HuH-7.5 (cell line): ENCODE measurements around the gene ITGB4.
"Not testable (repeated sequence)": the region's sequence is repeated elsewhere in the genome, so short reads cannot be mapped to it uniquely, and the experiment has no call there.

Experiments
- DNase-seq: peaks from one replicate; pipeline ENCODE4 v3.0.0; 2011; ENCODE audit warnings: low spot score

Gene ITGB4

DNA sequence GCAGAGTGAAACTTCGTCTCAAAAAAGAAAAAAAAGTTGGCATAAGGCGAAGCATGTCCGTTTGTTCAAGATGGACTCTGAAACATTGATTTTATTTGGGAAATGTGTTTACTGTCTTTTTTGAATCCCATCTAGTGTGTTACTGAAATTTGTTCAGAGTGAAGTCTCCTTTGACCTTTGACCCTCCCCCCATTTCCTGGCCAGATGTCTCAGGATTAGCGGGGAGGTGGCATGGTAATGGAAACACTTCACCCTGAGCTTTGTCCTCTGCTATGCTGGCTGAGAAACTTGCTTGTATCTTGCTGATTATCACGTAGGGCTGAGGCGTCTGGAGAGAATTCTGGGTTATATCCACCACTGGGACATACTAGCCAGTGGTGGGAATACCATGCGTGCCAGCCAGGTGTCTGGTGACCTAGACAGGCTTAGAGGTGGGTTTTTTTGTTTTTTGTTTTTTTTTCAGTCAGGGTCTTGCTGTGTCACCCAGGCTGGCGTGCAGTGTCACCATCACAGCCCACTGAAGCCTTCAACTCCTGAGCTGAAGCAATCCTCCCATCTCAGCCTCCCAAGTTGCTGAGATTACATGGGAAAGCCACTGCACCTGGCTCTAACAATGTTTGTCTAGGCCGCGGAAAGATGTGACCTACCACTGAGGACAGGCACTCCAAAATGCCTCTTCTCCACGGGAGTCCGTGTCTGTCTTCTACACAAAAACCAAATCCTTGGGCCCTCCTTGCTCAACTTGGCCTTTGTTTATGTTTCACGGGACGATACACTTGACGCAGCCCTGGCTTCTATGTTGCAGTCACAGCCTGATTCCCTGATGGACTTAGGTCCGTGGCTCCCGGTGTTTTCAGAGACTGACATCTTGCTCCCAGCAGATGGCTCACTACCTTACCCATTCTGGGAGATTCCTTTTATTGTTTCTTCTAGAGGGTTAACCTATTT lies 50.3 kb downstream of the ITGB4 start:
- no peak for DNase-seq

DNA sequence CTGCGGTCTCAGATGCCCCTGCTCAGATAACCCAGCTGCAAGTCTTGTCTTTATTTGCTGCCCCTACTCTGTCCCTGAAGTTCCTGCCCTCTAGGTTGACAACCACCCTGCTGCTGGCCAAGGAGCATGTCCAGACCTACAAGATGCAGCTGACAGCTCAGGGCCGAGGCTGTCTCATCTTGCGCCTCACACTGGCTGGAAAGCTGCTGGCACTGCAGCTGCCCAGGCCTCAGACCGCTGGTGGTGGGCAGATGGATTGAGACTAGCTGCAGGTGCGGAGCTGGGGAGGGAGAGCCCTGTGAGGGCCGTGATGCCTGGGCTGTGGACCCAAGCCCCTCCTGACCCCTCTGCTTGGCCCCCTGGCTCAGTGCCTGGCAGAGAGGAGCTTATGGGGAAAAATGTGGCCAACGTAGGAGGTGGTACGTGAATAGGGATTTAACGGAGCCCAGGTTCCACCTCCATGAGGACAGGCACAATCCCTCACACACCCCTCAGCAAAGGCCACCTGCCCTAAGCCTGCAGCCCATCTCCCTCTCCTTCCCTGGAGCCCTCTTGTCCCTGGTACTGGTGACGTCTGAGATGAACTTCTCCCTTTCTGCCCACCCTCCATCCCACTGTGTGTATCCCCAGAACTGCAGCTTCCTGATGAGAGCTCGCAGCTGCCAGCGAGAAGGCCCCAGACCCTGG lies 52.0 kb downstream of the ITGB4 start:
- no peak for DNase-seq

DNA sequence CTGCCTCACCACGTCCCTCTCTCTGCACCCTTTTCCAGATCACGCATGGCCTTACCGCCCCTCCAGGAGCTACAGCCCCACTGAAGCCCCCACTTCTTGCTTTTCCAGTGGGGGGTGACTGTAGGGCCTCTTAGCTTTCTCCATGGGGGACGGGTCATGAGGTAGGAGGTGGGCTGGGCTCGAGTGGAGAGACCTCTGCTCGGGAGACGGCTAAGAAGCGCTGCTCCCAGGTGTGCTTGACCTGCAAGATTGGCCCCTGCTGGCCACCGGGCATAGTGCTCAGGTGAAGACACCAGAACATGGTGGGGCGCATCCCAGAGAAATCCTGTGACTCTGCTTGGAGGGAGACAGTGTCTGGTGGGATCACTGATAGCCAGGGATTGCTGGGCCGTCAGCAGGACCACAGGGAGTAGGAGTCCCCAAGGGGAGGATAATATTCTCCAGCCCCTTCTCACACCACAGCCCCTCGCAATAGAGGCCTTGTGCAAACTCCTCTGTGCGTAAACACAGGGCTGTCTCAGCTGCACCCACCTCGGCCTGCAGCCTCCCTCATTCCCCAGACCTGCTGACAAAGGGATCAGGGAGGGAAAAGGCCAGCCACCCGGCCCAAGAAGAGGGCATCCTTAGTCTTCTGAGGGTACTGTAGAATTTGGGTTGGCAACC lies 52.7 kb downstream of the ITGB4 start:
- DNase-seq, result no peak

DNA sequence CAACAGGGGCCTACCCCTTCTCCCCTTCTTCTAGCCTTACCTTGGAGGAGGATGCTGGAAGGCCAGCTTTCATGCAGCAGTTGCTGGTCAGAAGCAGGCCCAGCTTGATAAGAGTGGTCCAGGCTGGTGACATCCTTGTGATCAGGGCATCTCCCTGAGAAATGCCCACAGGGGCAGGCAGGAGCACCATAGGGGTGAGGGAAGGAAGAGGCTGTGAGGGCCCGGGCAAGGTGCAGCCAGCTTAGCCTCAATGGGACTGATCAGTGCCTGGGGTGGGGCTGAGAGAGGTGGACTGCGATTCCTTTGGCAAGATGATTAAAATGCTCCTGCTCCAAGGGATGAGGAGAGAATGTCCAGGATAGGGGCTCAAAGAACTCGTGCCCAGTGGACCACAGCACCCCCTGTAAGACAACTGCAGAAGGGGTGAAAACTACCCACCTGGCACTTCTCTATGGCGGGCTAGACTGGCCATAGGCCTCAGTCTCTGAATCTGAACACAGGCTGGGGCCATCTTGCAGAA lies 53.3 kb downstream of the ITGB4 start:
- no peak for DNase-seq

DNA sequence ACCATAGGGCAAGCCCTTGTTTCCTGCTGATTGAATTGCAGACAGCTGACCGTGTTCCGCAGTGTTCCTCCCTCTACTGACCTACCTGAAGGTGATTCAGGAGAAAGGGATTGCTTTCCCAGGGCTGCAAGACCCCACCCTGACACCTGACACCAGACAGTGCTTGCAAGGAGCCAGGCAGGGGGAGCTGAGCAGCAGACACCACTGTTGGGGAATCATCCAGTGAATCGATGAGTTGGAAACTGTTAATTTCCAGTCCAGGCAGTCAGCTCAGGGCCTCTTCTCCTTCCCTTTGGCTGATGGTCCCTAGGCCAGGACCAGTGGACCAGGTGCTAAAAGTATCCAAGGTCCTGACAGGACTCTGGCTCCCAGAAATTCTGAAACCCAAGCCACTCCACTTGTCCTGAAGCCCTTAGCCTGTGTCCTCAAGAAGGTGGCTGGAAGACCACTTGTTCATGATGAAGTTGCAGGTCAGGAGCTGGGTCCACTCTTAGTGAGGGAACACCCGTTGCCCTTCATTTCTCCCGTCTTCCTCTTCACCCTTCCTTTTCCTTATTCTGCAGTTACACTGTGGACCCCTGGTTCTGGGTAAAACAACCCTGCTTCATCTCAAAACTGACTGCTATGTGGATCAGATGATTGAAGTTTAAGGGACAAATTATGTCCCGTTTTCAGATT lies 53.9 kb downstream of the ITGB4 start:
- no peak for DNase-seq

DNA sequence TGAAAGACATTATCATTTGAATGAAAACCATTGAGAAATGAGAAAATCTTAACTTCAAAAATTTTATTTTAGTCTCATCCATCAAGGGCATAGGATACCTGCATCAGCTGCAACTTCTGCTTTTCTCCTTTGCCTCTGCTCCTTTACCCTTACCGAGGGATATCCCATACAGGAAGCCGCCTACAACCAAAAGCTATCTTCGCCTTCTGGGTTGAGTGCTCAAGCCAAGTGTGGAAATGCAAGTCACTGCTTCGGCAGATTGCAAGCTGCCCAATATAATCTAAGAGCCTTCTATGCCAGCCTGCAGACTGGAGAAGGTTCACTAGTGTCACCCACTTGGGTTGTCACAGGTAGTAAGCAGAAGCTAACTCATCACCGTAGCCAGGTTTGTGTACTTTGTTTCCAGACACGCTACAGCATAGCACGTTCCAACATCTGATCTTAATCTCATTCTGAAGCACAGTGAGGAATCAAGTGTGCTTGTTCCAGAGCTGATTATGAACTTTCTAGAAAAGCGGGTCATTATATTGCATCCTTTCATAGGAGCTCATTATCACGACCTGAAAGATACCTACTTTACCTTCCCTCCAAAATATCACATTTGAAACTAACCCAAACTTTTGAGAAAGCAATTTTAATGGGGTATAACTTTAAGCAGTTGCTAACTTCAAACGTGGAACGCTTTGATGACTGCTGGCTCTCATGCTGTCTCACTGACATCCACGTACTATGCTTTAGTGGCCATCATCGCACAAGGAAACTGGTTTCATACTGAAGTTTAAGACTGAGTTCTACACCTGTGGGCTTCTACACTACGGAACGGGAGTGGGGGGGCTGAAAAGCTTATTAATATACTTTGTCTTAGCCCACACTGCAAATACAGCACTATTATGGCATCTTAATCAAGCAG lies 55.4 kb downstream of the ITGB4 start:
- no peak for DNase-seq

DNA sequence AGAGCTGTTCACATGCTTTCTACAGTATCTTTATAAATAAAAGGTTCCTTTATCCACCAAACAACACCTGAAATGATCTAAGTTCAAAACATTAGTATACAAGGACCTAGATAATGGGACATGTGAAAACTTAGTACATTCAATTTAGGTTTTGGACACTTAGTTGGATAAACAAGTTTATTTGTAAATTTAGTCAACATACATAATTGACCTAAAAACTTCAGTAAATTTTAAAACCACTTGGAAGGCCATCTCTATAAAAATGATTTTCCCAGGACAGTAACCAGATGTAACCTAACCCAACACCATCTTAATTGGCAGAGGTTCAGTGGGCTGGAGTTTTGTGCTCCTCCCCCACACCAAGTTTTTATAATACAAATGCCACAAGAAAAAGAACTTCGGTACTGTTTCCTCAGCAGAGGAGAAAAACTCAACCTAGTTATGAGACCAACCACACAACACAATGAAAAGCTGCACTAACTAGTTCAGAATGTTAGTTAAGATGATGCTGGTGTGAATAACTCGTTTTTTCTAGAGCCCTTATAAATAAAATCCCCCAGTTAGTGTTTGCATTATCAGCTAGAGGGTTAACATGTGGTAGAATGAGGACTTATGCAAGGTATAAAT lies 56.1 kb downstream of the ITGB4 start:
- DNase-seq, result no peak

DNA sequence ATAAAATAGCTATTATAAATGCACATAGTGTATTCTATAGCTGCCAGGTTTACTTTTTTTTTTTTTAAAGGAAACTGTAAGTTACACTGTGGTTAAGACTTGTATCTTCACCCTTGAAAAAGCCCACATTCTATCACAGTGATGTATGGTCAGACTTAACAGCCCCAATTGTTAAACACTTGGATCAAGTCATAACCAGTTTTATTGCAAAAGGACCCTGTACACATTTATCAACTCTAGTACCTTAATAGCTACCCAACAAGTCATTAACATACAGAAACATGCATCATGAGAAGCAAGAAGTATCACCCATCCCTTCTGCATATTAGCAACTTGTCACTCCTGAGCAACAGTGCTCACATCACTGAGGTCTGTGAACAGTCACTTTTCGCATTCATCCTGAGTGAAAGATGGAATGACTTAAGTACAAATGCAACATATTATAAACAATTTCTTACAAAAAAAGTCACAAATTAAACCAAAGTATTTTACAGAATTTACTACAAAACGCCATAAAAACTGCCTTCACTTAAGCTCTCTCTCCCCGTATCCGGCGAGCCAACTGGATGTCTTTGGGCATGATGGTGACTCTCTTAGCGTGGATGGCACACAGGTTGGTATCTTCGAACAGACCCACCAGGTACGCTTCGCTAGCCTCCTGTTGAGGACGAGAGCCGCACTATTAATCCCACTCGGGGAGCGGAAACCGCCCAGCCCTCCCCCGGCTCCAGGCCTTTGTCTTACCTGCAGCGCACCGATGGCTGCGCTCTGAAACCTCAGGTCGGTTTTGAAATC lies 57.0 kb downstream of the ITGB4 start:
- not testable (repeated sequence) for DNase-seq

DNA sequence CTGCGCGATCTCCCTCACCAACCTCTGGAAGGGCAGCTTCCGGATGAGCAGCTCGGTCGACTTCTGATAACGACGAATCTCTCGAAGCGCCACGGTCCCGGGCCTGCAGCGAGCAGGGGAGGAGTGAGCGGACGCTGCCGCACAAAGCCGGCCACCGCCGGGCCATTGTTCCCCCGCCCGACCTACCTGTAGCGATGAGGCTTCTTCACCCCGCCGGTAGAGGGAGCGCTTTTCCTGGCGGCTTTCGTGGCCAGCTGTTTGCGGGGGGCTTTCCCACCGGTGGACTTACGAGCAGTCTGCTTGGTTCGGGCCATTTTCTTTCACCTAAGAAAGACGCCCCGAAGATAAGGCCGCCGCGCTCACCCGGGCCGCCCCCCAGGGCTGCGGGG lies 57.6 kb downstream of the ITGB4 start:
- no peak for DNase-seq

DNA sequence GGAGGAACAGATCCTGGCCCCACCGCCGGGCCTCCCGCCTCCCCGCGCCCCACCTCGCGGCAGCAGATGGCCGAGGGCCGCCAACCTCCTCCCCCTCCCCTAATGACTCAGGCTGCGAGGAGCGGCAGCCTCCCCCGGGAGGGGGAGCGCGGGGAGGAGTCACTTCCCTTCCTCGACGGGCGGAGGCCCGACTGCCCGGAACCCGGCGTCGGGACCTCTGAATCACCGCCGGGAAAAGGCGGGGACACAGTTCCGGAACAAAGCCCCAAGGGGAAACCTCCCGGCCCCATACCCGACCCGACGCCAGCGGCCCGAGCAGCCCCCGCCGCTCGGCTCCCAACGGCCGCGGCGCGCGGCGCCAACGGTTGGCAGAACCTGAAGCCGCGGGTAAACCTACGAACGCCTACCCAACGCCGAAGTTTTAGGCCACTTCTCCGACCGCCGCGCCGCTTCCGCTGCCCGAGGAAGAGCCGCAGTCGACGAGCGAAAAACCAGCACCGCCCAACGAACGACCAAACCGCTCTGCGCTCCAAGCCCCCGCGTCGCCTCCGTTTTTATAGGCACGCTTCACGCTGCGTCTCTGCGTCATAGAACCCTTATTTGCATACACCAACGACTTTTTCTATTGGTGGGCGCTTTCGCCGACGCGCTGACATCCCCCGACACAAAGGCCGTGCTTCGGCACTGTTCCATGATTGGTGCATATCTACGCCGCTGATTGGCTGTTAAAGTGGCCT lies 58.2 kb downstream of the ITGB4 start:
- peak; percentile 99 for DNase-seq

DNA sequence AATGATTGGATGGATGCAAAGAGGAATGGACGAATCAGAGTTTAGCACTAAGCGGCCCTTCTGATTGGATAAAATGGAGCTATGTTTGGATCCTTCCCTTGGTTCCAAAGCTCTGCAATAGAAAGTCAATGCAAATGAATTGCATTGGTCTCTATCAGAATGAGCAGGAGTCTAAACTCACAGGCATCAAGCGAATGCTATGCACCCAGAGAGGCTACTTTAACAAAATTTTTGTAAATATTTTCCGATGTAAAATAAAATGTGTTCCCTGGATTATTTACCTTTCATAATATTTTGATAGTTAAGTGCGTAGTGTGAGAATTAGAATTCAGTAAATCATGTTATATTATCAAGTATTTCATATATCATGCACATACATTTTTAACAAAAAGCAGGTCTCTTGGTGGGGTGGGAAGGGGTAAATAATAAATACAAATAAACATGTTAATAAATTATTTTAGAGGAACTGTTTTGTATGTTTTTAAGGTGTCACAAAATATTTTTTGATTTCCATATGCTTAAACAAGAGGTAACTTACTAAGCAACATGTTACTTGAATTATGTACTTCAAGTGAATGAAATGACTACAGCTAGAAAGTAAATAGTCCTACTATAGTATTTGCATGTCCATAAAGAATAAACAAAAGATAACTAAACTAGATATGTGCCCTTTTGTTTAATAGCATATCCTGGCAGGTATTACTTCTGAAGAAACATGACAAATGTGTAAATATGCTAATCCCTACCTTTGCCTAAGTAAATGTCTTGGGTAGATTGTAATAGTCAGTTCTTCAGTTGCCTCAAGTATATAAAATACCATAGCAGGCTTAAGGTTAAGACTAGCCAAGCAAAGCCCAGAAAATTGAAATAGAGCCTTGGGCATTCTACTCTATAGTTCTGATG lies 59.0 kb downstream of the ITGB4 start:
- DNase-seq, result no peak

DNA sequence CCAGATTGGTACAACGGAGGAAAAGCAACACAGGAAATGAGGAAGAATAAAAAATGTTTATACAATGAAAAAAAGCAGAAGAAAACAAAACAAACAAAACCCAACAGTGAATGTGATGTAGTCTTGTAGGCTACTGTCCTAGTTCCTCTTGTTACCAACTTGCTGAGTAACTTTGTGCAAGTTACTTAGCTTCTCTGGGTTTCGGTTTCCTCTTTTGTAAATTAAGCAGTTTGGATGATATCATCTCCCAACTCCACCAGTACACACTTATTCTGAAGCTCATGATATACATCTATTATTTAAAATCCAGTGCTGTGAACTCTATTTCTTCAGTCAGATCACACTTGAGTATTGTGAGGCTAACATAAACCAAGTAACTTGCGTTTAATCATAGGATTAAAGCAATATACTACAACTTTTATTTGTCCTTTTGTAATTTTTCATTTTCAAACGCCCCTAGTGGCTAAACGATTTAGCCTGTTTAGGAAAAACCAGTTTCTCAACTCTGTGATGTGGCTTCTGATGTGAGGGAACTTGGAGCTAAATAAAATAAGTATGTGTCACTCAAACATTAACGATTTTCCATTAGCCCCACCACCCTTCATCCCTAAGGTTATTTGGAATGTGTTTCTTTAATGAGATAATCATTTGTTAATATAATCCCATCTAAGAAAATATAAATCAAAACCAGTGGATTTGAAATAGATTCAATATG lies 62.0 kb downstream of the ITGB4 start:
- DNase-seq, result no peak

DNA sequence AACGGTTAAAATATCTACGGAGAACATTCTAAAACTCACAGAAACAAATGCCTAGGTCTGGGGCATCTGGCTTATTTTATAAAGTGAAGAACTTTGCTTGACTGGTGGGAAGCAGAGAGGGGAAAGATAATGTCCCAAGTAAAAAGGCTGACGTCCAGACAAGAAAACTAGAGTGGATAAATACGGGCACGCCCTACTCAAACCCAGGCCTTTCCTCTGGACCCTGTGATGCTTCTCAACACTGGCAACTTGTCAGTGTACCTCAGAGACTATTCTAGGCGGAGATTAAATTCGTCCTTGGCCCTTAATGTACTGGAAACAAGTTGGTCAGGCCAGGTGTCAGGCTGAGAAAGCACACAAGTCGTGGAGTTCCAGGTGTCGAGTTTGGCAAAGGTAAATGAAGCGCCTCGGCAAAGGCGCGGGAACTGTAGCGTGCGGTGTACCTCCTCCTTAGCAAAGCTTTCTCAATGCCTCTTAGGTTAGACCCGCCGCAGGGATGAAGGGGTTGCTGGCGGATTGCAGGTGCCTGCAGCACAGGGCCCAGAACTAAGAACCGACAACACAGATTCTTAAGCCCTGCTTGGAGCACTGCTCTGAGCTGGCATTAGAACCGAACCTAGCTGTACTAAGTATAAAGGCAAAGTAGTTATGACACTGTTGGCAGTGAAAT lies 62.7 kb downstream of the ITGB4 start:
- DNase-seq, result no peak

DNA sequence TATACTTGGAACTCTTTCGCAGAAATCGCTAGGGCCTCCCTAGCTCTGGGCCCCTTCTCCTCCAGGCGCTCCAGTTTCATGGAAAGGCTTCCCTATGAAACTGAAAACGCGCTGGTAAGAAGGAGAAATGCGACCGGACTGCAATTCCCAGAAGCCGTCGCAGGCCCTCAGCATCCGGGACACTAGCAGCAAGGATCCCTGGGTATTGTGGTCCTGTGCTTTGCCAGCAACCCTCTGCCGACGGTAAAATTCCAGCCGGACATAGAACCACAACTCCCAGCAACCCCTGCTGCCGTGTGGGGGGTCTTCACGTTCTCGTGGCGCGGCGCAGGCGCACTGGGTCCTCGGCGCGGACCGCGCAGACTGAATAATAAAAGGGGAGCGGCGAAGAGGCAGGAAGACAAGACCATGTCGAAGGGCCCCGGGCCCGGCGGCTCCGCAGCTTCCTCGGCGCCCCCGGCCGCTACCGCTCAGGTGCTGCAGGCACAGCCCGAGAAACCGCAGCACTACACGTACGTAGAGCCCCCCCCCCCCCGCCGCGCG lies 63.3 kb downstream of the ITGB4 start, which contains the start of gene UNK:
Gene UNK, plus strand, starts transcription at position 334 of the 543 bp plus-strand sequence. Its CDS starts 75 bp downstream, at position 409.
- peak; percentile 95 for DNase-seq

DNA sequence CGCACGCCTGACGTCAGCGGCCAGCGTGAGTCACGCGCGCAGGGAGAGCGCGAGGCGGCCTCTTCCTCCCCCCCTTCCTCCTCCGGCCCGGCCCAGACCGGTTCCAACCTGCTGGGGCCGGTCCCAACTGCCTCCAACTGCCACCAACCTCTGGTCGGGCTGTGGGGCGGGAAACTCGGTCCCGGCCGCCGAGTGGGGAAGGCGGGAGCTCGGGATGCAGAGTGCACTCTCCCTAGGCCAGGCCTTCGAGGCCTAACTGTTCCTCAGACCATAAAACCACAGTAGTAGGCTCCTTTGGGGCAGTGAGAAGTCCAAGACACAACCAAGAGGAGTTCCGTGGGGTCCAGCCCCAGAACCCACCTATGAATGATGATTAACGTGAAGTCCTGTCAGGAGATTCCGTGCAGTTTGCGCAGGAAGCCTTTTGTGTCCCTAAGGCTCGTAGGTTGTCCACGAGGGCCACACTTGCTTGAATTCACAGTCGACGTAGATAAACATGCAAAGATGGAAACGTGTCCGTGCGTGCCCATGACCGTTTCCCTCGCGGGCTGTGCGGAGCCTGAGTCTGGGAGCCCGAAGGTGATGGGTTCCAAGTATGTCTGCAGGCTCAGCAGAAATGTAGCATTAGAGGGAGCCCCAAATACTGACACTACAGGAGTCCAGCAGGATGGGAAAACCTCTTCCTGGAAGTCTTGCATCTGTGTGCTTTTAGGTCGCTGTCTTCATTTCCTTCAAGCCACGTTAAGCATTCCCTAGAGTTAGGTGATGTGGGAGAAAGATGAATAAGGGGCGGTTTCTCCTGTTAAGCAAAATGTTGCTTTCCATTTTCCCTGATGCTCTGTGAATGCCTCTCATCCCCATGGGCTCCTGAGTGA lies 64.0 kb downstream of the ITGB4 start:
- no peak for DNase-seq
